ENCODE measurements around the gene CLEC3B.

DNA sequence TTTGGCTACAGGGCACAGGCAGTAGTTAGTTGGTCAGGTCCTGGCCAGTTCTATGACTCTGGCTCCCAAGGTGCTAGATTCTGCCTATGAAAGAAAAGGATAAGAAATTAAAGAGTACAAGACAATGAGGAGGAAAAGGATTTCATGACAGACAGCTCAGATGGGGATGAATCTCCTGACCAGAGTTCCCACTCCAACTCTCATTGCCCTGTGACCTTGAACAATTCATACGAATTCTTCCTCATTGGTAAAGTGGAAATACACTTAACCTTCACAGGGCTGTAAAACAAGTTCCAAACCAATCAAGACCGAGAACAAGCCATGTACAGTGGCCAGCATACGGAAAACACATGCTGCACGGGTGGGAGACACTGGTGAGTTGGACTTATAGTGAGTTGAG, 23.7 kb downstream of the CLEC3B start:
- TF ChIP-seq, protein P1, sequence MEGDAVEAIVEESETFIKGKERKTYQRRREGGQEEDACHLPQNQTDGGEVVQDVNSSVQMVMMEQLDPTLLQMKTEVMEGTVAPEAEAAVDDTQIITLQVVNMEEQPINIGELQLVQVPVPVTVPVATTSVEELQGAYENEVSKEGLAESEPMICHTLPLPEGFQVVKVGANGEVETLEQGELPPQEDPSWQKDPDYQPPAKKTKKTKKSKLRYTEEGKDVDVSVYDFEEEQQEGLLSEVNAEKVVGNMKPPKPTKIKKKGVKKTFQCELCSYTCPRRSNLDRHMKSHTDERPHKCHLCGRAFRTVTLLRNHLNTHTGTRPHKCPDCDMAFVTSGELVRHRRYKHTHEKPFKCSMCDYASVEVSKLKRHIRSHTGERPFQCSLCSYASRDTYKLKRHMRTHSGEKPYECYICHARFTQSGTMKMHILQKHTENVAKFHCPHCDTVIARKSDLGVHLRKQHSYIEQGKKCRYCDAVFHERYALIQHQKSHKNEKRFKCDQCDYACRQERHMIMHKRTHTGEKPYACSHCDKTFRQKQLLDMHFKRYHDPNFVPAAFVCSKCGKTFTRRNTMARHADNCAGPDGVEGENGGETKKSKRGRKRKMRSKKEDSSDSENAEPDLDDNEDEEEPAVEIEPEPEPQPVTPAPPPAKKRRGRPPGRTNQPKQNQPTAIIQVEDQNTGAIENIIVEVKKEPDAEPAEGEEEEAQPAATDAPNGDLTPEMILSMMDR (IDR thresholded peaks at IDR 0.05), result no peak
- TF ChIP-seq POLR2A (IDR thresholded peaks at IDR 0.05), result no peak
